ENCODE measurements around the gene SNX25.

Gene SNX25

DNA sequence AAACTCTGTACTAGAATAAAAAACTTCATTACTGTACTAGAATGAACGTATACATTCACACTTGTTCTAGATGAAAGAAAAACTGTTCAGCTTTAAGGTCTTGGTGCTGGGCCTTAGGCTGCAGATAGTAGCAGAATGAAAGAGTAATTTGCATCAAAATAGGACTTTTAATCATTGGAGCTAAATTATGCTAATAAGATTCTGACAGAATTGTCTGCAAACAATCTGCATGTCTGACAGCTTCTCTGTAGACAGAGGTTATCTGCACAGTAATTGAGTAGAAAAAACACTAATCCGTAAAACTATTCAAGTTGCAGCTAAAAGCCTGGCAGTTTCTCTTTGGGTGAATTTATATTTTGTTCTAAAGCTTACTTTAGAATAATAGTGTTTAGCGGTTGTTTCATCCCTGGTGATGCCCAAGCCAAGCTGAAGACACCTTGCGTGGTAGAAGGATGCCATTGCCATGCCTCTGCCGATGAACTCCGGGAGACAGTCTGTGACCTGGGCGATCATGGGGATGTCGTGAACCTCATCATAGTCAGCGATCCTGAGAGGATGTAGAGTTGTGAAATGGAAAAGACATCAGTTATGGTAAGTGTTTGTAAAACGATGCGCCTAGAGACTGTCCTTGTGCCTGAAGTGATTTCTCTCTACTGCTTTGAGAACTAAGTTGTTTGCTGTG lies 161.0 kb downstream of the SNX25 start:
- no peak overlapping the region for H3K4me3 ChIP-seq (ENCODE audit: low read depth, low read length)

DNA sequence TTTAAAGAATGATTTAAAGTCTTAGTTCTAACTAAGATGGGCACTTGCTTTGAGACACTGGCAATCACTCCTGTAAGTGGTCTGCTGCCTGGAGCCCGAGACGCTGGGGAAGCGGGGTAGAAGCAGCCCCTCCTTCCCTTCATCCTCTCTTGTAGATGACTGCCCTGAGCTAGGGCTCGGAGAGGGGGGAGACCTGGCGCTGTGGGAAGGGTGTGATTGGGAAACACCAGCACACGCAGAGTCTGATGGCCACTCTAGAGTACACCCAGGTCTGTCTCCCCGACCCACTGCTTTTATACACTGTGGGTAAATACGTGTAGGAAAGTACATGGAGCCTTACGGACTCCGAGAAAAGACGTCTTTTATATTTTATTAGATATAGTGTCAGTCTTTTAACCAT lies 162.3 kb downstream of the SNX25 start:
- no peak overlapping the region for H3K4me3 ChIP-seq (ENCODE audit: low read depth, low read length)

DNA sequence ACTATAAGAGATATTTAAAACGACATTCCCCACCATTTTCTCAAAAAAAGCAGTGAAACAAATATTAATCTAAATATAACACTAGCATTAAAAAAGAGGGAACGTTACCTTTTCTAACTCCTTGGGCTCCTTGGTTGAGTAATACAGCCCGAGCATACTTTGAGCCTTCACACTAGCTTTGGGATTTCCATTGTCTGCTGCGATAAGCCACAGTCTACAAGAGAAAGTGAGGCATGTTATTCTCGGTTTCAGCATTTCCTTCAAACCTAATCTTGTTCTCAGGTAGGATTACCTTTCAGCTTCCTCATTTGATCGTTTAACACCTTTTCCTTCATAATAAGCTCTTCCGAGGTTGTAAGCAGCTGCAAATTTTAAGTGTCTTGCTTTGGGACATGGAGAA lies 164.6 kb downstream of the SNX25 start:
- no peak overlapping the region for H3K4me3 ChIP-seq (ENCODE audit: low read depth, low read length)

DNA sequence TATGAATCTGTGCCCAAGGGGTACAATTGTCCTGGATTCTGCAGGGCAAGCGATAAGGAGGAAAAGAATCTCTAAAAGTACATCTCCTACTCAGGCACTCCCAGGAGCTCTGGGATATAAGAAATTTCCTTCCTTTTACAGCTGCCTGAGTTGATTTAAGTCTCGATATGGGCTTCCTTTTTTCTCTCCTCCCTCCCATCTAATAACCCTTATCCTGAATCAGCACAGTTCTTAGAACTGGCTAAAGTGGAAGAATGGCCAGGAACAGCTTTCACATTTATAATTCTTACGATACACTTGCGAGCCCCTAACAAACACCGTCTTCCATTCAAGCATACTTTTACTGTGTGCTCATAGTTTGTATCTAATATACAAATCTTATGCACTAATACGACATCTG lies 165.2 kb downstream of the SNX25 start:
- no peak overlapping the region for H3K4me3 ChIP-seq (ENCODE audit: low read depth, low read length)

DNA sequence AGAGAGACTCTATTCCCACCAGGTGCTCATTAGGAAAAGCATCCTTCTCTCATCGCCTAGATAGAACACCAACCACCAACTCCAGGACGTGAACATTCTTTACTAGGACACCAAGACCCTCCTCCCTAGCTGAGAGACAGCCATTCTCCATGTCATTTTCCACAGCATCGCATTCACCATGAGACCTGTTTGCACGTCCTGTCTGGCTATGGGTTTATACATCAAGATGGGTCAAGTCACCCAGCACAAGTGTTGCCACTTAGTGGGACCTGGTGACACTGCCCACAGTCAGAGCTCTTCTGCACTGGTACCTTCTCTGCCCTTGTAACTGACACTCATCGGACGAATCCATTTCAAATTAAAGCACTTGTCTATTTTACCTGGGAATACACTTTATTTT lies 168.9 kb downstream of the SNX25 start:
- H3K4me3 ChIP-seq (ENCODE audit: low read depth, low read length), result no peak overlapping the region

DNA sequence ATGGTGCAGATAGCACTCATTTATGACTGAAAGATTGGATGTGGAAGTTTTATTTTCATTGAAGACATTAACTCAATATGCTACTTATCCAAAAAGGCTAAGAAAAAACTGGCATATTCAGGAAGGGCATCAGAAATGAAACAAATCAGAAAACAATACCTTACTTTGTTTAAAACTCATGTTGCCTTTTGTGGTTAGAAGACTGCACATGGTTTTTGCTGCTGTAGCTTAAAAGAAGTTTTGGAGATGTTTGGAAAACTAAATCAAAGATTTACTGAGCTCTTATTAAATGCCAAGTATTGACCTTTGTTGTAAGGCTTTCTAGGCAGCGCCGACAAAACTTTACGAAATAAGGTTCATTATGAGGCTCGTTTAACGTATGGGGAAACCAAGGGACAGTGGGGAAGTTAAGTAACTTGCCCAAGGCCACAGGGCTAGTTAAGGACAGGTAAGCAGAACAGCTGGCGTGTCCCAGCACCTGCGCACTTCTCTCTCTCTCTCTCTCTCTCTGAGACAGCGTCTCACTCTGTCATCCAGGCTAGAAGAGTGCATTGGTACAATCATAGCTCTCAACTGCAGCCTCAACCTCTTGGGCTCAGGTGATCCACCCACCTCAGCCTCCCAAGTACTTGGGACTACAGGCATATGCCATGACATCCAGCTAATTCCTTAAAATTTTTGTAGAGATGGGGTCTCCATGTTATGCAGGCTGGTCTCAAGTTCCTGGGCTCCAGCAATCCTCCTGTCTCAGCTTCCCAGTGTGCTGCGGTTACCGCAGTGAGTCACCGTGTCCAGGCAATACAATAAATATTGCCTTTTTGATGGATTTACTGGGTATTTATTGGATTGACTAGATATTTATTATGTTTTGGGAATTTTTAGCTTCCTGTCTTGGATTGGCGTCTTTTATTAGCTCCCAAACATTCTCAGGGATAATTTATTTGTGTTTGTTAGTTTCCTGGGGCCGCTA lies 170.2 kb downstream of the SNX25 start:
- H3K4me3 ChIP-seq (ENCODE audit: low read depth, low read length), result no peak overlapping the region

DNA sequence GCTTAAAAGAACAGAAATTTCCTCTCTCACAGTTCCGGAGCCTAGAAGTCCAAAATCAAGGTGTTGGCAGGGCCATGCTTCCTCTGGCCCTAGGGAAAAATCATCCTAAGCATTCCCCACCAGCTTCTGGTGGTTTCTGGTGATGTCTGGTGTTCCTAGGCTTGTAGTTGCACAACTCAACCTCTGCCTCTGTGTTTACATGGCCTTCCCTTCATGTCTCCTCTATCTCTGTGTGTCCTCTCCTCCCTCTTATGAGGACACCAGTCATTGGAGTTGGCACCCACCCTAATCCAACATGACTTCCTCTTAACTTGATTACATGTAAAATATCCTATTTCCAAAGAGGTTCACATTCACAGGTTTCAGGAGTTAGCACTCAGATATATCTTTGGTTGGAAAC lies 170.9 kb downstream of the SNX25 start:
- no peak overlapping the region for H3K4me3 ChIP-seq (ENCODE audit: low read depth, low read length)

DNA sequence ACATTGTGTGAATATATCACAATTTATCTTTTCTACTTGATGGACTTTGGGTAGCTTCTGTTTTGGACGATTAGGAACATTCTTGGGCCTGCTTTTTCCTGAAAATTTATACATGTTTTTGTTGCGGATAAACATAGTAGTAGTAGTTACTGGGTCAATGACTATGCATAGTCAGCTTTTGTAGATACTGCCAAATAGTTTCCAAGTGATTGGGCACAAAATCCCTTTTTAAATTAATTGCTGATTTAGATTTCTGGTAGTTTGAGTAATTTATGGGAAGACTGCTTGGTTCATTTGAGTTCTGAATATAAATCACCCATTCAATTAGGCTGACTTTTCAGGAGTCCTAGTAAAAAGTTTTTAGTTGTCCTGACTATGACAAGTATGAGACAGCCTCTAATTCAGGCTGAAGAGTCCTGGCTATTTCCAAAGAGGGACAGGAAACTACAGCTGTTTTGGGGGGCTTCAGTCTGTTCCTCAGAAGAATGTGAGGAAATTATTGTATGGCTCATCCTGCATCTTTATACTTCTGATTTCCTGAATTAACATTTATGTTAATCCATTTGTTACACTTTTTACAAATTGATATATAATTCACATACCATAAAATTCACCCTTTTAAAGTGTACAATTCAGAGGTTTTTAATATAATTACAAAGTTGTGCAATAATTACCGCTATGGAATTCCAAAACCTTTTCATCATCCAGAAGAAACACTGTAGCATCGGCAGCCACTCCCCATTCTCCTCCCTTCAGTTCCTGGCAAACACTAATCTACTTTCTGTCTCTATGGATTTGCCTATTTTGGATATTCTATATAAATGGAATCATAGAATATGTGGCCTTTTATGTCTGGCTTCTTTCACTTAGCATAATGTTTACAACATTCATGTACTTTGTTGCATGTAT lies 172.1 kb downstream of the SNX25 start:
- no peak overlapping the region for H3K4me3 ChIP-seq (ENCODE audit: low read depth, low read length)

DNA sequence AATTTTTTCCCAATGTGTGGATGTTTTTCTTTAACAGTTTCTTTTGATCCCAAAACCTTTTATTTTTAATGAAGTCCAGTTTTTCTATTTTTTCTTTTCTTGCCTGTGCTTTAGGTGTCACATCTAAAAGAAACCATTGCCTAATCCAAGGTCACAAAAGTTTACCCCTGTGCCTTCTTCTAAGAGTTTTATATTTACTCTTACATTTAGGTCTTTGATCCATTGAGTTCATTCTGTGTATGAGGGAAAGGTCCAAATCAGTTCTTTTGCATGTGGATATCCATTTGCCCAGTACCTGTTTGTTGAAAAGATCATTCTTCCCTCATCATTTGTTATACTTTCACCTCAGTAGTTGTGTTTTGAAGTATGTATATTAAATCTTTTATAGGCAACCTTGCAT lies 173.4 kb downstream of the SNX25 start:
- H3K4me3 ChIP-seq (ENCODE audit: low read depth, low read length), result no peak overlapping the region

DNA sequence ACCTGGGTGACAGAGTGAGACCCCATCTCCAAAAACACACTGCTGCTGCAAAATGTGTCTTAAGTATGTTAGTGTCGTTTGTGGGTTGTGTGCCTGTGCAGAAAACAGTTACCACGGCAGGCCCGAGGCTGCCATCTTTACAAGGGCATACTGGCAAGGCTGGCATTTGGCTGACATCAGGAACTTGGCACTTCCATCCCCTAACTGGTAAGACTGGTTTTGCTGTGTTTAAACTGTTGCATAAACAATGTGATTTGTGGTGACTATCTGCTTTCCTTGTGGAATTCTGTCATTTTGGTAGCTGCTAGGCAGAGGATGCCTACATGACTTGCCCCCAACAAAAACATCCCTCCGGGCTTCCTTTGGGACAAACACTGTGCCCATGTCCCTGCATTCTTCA lies 174.1 kb downstream of the SNX25 start:
- H3K4me3 ChIP-seq (ENCODE audit: low read depth, low read length), result no peak overlapping the region

DNA sequence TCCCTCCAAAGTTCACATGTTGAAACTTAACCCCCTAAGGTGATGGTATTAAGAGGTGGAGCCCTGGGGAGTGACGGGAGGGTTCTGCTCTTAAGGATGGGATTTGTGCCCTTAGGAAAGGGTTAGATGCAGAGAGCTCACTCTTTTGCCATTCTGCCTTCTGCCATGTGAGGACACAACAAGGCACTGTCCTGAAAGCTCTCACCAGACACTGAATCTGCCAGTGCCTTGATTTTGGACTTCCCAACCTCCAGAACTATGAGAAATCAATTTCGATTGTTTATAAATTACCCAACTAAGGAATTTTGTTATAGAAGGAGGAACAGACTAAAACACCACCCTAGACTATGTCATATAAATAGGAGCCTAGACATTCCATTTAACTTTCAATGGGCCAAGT lies 174.7 kb downstream of the SNX25 start:
- no peak overlapping the region for H3K4me3 ChIP-seq (ENCODE audit: low read depth, low read length)

DNA sequence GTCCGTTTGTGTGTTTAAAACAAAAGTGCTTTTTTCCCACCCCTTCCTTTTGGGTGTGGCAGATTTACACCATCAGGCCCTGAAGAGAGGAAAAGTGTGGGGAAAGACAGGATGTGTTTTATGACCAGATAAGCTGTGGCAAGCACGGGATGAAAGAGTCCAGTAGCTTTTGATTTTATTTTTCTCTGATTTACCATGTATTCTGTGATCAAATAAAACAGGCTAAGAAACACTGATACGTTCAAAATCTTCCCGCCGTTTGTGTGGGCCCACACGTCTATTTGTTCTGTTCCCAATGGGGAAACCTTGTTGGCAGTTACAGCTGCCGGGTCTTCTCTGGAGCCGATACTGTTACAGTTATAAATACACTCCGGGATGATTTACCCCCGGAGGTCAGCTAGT lies 175.5 kb downstream of the SNX25 start:
- no peak overlapping the region for H3K4me3 ChIP-seq (ENCODE audit: low read depth, low read length)

DNA sequence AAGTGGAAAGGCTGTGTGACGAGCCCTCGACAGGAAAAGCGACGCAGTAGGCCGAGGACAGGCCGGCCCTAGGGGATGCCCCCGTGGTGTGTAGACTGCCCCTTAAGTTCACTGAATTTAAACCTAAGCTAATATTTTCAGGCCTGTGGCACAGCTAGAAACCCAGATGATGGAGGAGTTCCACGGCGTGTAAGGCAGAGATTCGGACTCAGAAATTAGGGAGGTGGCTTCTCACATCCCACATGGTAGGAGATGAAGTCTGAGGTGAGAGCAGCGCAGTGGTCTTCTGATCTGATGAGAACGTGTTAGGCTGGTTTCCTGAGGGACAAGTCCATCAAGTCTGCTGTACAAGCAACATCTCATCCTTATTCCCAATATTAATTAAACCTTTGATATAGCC lies 178.6 kb downstream of the SNX25 start:
- no peak overlapping the region for H3K4me3 ChIP-seq (ENCODE audit: low read depth, low read length)

DNA sequence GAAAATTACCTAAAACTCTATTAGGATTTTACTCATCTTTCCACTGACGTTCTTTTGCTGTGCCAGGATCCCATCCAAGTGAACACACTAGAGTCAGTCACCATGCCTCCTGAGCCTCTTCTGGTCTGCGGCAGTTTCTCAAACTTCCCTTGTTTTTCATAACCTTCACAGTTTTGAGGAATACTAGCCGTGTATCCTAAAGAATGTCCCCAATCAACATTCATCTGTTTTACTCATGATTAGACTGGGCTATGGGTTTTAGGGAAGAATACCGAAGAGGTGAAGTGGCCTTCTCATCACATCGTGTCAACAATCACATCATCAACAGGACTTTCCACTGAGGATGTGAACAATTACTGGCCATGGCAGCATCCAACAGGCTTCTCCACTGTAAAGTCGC lies 181.5 kb downstream of the SNX25 start:
- no peak overlapping the region for H3K4me3 ChIP-seq (ENCODE audit: low read depth, low read length)

DNA sequence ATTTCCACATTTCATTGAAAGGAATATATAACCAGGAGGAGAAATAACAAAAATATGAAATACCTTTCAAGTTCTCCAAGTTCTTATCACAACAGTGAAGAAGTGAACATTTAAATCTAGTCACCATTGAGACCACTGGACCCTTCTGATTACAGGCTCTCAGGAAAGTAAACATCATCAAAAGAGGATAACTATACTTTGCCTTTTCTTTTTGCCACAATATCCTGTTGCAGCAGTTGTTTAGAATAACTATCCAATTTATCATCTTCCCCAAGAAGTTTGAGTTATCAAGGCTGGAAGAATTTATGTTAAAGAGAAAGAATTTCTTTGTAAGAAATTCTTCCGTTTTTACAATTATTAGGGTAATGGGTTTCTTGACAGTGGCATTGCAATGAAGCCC lies 182.8 kb downstream of the SNX25 start:
- H3K4me3 ChIP-seq (ENCODE audit: low read depth, low read length), result no peak overlapping the region

DNA sequence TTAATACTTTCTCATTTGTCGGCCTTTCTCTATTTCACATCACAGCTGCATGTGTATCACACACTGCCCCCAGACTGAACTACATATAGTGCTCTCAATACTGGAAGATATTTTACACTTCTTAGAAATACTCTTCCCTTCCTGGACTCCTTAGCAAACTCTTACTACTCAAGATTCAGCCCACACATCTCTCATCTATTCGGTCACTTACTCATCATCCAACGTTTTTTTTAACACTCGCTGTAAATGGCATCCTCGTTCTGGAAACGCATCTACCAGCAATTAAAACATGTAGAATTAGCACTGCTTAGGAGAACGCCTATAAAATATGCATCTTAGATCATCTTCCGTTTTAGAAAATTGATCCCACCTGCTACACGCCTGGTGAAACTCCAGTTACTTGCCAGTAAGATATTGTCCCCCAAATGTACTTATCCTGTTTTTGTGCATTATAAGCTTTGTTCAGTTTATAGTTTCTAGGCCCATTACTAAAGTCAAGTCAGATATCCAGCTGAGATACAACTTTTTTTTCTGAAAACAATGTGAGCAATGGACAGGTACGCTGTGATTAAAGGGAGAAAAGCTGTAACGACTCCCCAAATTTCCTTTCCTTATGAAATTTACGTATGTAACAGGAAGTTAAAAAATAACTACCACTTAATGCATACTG lies 185.3 kb downstream of the SNX25 start:
- H3K4me3 ChIP-seq (ENCODE audit: low read depth, low read length), result no peak overlapping the region

DNA sequence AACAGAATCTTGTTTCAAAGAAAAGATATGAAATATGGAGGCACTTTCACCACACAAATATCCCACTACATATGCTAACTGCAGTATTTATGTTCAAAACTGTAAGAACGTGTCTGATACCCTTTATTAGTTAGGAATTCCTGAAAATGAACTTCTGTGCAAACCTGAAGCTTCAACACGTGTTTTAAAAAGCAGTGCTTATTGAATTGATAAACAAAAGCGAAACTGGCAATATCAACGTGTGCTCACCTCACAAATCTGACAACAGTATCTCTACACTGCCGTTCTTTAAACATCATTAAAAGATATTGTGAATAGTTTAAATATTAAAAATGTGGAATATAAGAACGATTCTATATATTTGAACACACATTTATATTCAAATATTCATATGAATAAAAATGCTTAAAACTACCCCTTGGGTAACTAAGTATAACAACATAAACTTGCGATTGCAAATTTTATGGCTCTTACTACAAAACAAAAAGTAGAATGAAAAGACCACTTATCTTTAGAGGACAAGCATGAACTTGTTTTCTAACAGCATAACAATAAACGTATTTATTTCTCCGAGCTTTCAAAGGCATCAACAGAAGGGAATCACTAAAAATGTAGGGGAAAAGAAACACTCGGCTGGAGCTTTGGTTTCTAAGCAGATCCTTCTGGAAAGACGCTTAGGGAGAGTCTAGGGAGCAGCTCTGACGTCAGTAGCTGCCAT lies 186.0 kb downstream of the SNX25 start, which contains the start of gene LRP2BP:
LRP2BP (minus strand) TSS at position 687 of the 718 bp plus-strand sequence. CDS start 17,738 bp downstream, outside the sequence.
- H3K4me3 ChIP-seq (ENCODE audit: low read depth, low read length), result peak within 1 kb of the TSS; percentile 56

DNA sequence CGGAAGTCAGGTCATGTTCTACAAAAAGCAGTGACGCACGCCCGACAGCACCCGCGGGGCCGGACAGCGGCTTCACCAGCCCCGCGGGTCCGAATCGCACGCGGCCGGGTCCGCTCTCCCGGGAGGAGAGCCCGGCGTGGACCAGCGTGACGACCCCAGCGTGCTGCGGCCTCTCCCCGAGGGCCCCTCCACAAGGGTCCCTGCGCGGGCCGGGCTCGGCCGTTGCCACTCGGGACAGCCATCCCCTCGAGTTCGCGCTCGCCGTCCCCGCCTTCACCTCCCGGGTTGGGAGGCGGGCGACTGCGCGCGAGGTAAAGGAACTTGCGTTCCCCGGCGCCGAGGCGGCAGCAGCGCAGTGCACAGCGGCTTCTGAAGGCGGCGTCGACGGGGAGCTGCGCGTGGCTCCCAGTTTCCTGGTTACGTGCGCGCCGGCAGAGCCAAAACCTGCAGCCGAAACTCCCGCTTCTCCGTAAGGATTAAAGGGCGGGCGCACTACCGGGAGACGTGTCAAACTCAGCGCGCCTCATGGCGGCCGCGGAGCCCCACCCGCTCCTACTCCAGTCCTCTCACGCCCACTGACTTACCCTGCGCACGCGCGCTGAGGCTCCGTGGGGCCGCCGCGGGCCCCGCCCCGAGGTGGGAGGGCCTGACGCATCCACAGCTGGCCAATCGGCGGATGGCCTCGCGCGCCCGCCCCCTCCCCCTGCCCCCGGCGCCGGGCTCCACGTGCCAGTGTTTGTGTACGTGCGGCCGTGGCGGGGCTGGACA lies 186.7 kb downstream of the SNX25 start:
- H3K4me3 ChIP-seq (ENCODE audit: low read depth, low read length), result peak overlapping the region; percentile 56

DNA sequence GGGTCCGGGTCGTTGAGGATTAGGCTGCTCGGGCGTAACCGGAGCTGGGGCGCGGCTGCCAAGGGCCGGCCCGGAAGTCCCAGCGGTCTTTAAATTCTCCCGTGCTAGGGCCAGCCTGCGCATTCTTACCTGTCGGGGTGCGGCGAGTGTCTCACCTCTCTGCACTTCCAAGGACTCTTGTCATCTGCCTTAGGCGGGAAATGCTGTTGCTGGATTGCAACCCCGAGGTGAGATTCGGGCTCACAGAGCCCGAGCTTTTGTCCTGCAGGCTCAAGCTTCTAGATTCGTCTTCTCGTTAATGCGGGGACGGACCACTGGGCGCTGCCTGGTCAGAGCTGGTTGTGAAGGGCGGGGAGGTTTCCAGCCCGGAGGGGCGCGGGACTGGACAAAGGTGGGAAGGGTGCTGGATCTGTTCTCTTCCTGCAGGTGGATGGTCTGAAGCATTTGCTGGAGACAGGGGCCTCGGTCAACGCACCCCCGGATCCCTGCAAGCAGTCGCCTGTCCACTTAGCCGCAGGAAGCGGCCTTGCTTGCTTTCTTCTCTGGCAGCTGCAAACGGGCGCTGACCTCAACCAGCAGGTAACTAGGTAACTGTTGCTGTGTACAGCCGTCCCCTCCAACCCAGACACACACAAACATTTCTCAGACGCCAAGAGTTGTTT lies 187.5 kb downstream of the SNX25 start, which contains the start of gene ANKRD37:
ANKRD37 (plus strand) TSS at position 118 of the 662 bp plus-strand sequence; CDS start at position 201, 83 bp downstream.
- peak within 1 kb of the TSS; percentile 56 for H3K4me3 ChIP-seq (ENCODE audit: low read depth, low read length)
